GM23248 (cell line): ENCODE measurements around the gene CCDC141.

Experiments
- EZH2 ChIP-seq: fragments of 200-600 bp; sonication (generic); IDR thresholded peaks from 2 replicates; pipeline ENCODE4 v1.6.1; 2018; ENCODE audit warnings: antibody characterized with exemption, mild to moderate bottlenecking; ENCODE audit not compliant: insufficient read depth, poor library complexity, severe bottlenecking
- EZH2phosphoT487 ChIP-seq: fragments of 200-600 bp; sonication (generic); IDR thresholded peaks from 2 replicates; pipeline ENCODE4 v1.6.1; 2018; ENCODE audit warnings: antibody characterized with exemption, moderate library complexity, mild to moderate bottlenecking, low read depth; ENCODE audit not compliant: insufficient read depth

DNA sequence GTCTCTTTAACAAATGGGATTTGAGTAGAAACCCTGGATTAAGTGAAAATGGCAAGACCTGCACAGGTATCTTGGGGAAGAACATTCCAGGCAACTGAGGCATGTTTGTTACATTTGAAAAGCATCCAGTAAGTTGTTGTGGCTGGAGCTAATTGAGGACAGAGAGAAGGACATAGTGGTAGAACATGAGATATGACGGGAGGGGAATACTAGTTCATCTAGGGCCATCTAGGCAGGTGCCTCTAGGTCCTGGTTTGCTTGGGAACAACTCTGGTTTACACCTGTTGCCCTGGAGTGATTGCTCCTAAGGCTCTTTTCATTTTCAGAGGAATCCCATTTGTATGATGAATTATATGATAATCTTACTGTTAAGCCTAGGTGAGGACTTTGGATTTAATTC, 19.7 kb upstream of the CCDC141 start:
- no peak for TF ChIP-seq EZH2
- TF ChIP-seq EZH2phosphoT487, result no peak
